HG02759 (cell line): ENCODE data around the gene TMEM138.
"Not testable (repeated sequence)": the region's sequence is repeated elsewhere in the genome, so short reads cannot be mapped to it uniquely, and the experiment has no call there.

ENCODE experiments used
- ATAC-seq: cut with Tn5 transposase; IDR thresholded peaks from one replicate; pipeline ENCODE4 v1.9.1; 2021; ENCODE audit warnings: mild to moderate bottlenecking, moderate library complexity; ENCODE audit not compliant: unreplicated experiment

The TMEM138 gene

DNA sequence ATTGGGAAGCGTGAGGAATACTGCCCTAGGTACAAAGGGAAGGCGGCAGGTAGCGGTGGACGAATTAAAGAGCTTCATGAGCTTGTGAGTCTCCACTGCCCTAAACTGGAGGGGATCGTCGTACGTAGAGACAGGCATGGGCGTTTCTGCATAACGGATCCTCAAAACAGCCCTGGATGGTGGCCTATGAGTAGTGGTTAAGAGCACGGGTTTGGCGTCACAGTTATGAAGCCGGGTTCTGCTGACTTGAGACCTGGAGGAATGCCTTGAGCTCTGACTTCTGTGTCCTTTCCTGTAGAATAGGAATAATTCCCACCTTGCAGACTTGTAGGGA lies 335 bp downstream of the TMEM138 start:
- no peak for ATAC-seq

- ATAC-seq, result no peak
These were observed 2.0 kb downstream of the TMEM138 start for GRCh38 chr11:61364012-61364675.

- ATAC-seq, result no peak
These were observed 5.2 kb downstream of the TMEM138 start for GRCh38 chr11:61367406-61367805.

GRCh38 chr11:61368646-61369045 lies 6.5 kb downstream of the TMEM138 start:
- ATAC-seq, result no peak

- no peak for ATAC-seq
These were observed 7.5 kb downstream of the TMEM138 start for GRCh38 chr11:61369372-61370348.

GRCh38 chr11:61370349-61371005 lies 8.3 kb downstream of the TMEM138 start:
- no peak for ATAC-seq

- ATAC-seq, result no peak
These were observed 10.7 kb downstream of the TMEM138 start for GRCh38 chr11:61372659-61373420.

- ATAC-seq, result no peak
These were observed 13.6 kb downstream of the TMEM138 start for GRCh38 chr11:61375761-61376108.

- ATAC-seq, result no peak
These were observed 15.4 kb downstream of the TMEM138 start for GRCh38 chr11:61377461-61378160.

DNA sequence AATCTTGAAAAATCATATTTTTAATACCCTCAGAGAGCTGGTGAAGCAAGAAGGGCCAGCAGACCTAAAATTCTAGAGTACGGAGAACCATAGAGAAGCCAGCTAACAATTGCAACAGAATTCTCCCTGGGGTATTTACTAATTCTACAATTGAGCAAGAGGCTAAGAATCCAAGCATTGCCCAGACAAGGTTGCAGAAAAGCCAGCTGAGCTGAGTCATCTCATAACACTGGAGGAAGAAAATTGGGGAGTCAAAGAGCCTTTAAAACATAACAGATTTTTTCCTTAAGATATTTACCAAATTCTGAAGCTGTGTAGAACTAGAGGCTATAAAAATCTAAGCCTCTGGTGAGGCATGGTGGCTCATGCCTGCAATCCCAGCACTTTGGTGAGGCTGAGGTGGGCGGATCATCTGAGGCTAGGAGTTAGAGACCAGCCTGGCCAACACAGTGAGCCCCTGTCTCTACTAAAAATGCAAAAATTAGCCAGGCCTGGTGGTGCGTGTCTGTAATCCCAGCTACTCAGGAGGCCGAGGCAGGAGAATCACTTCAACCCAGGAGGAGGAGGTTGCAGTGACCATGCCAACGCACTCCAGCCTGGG lies 16.6 kb downstream of the TMEM138 start:
- ATAC-seq, result no peak

GRCh38 chr11:61380884-61381283 lies 18.7 kb downstream of the TMEM138 start:
- no peak for ATAC-seq

GRCh38 chr11:61383859-61384258 lies 21.7 kb downstream of the TMEM138 start:
- ATAC-seq, result not testable (repeated sequence)

DNA sequence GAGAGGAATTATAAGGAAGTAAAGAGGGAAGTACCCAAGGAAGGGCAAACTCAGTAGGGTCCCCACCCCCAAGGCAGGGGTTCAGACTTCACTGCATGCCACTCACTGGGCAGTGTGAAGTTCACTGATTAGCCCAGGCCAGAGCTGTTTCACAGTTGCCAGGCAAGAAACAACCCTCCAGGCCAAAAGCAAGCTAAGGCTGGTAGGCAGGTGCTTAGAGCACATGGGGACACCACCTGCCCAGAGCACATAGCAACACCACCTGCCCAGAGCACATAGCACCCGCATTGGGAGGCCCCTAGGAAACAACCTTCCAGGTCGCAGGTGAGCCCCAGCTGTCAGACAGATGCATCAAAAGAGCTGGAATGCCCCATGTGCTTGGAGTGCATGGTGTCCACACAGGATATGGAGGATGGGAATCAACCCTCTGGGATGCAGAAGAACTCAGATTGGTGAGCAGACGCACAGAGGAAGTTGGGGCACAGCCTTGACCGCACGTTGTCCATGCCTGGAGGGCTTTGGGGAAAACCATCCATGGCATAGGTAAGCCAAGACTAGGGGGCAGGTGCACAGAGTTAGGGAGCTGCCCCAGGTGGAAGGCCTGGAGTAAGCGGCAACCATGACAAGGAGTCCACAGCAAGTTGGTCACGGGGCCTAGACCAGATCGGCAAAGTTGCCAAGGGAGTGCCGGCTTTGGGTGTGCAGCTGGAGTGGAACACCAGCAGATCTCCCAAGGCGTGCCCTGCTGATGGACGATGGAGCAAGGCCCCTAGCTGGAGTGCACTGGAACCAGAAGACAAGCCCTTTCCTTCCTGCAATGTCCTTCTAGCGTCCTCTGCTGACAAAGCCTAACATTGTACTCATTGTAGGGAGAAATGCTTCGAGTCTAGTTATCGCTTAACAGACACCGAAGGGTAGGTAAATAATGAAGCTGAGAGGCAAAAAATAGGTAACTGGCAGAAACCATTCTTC lies 22.4 kb downstream of the TMEM138 start:
- ATAC-seq, result no peak

GRCh38 chr11:61390161-61390560 lies 28.0 kb downstream of the TMEM138 start:
- no peak for ATAC-seq

GRCh38 chr11:61392981-61393595 lies 30.9 kb downstream of the TMEM138 start:
- no peak for ATAC-seq

DNA sequence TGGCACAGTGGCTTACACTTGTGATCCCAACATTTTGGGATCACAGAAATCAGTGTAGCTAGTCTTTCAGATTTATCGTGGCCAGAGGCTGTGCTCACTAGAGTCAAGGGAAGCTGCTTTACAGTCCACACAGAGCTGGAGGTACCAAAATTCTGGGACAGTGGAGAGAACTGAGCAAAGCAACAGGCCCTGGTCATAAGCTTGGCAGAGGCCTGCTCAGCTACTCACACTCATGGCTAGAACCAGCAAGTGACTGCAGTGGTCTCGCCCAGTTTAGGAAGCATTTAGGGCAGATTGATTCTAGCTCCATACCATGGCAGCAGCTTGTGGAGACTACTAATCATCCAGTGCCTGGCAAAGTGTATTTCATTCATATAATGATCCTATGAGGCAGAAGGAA lies 39.0 kb downstream of the TMEM138 start:
- no peak for ATAC-seq

- no peak for ATAC-seq
These were observed 39.4 kb downstream of the TMEM138 start for GRCh38 chr11:61401573-61401972.

- ATAC-seq, result no peak
These were observed 41.5 kb downstream of the TMEM138 start for GRCh38 chr11:61403658-61404057.
